Measurements from ENCODE around the gene JPT2.

DNA sequence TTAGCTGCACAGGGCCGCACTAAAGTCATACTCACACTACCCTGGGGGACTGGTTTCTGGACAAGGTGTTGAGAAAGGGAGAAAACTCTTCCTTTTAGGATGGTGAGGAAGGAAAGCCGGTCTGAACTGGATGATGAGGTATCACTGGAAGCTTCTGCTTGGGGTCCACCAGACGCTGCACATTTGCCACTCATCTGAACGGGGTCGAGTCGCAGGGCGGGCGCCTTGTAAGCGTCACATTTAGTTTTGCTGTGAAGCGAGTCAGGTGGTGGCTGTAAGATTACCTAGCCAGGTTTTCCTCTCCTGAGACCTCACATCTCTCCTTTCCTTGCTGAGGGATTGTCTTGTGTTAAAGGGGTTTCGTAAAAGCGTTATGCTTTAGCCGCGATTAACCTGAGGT is 2.3 kb downstream of the JPT2 start:
- TF ChIP-seq POLR2A (IDR thresholded peaks at IDR 0.05) (no peak), CTCF (IDR thresholded peaks at IDR 0.05 in 4 of 5, conservative IDR thresholded peaks at IDR 0.05 in 1 of 5) (no peak)

Measured in gastrocnemius medialis (tissue), 4 donors.